GM23338 (cell line): ENCODE measurements around the gene SLC38A10. TPM values are rescaled to one million over a fixed set of nuclear protein-coding genes. Genes with fewer than 3 reads are reported as not detected.

Source experiments
- ATAC-seq: fragments of 200-7000 bp; cut with Tn5 transposase; 3 replicates; pipeline ENCODE4 v1.9.1; 2020
- DNase-seq: peaks from one replicate; pipeline ENCODE4 v3.0.0-alpha.2; 2015; ENCODE audit warnings: low spot score
- H2AFZ ChIP-seq: fragments of 200-600 bp; sonication (generic); 2 replicates; pipeline ENCODE4 v1.8.0; 2016; ENCODE audit warnings: antibody characterized with exemption, mild to moderate bottlenecking, moderate library complexity
- H3F3A ChIP-seq: fragments of 200-600 bp; sonication (generic); replicated peaks from 2 replicates; pipeline ENCODE4 v1.8.0; 2017; ENCODE audit warnings: antibody characterized with exemption, mixed run types, low read depth
- H3K27ac ChIP-seq: fragments of 200-600 bp; sonication (generic); 2 replicates; pipeline ENCODE4 v1.6.1; 2016; ENCODE audit warnings: low read depth
- H3K27me3 ChIP-seq: fragments of 200-600 bp; sonication (generic); 2 replicates; pipeline ENCODE4 v1.8.0; 2016; ENCODE audit warnings: mild to moderate bottlenecking, mixed run types, moderate library complexity; ENCODE audit not compliant: insufficient read depth
- H3K36me3 ChIP-seq: fragments of 200-600 bp; sonication (generic); 2 replicates; pipeline ENCODE4 v1.8.0; 2016; ENCODE audit warnings: mild to moderate bottlenecking; ENCODE audit not compliant: insufficient read depth
- H3K4me1 ChIP-seq: fragments of 200-600 bp; sonication (generic); 2 replicates; pipeline ENCODE4 v1.8.0; 2016; ENCODE audit warnings: mild to moderate bottlenecking, moderate library complexity; ENCODE audit not compliant: insufficient read depth
- H3K4me2 ChIP-seq: fragments of 200-600 bp; sonication (generic); 2 replicates; pipeline ENCODE4 v1.7.1; 2017; ENCODE audit warnings: mixed run types
- H3K4me3 ChIP-seq: fragments of 200-600 bp; sonication (generic); 2 replicates; pipeline ENCODE4 v1.6.1; 2016; ENCODE audit warnings: mixed run types
- H3K79me2 ChIP-seq: fragments of 200-600 bp; sonication (generic); replicated peaks from 2 replicates; pipeline ENCODE4 v1.8.0; 2017; ENCODE audit warnings: mild to moderate bottlenecking; ENCODE audit not compliant: insufficient read depth
- H3K9me2 ChIP-seq: fragments of 200-600 bp; sonication (generic); 2 replicates; pipeline ENCODE4 v1.8.0; 2017; ENCODE audit not compliant: insufficient read depth
- H4K20me1 ChIP-seq: fragments of 200-600 bp; sonication (generic); replicated peaks from 2 replicates; pipeline ENCODE4 v1.8.0; 2017; ENCODE audit warnings: mild to moderate bottlenecking; ENCODE audit not compliant: insufficient read depth
- H3K27ac Mint-ChIP-seq: 2 replicates; pipeline ENCODE4 v1.8.0; 2020; ENCODE audit warnings: inconsistent platforms, mild to moderate bottlenecking, moderate library complexity, mixed read lengths
- H3K27me3 Mint-ChIP-seq: 3 replicates; pipeline ENCODE4 v1.8.0; 2022; ENCODE audit warnings: low read depth, mild to moderate bottlenecking, moderate library complexity, mixed read lengths, inconsistent platforms; ENCODE audit not compliant: insufficient read depth, poor library complexity
- H3K36me3 Mint-ChIP-seq: 3 replicates; pipeline ENCODE4 v1.8.0; 2021; ENCODE audit warnings: low read depth, mild to moderate bottlenecking, inconsistent platforms, moderate library complexity, mixed read lengths
- H3K4me1 Mint-ChIP-seq: 3 replicates; pipeline ENCODE4 v1.8.0; 2020; ENCODE audit warnings: mild to moderate bottlenecking, inconsistent platforms, mixed read lengths
- H3K4me3 Mint-ChIP-seq: 3 replicates; pipeline ENCODE4 v1.8.0; 2021; ENCODE audit warnings: moderate library complexity, mild to moderate bottlenecking, inconsistent platforms, mixed read lengths
- H3K9me3 Mint-ChIP-seq: 3 replicates; pipeline ENCODE4 v1.8.0; 2020; ENCODE audit warnings: moderate library complexity, mild to moderate bottlenecking, inconsistent platforms, mixed read lengths
- CREB1 ChIP-seq: fragments of 250-450 bp; sonication (Bioruptor Pico); IDR thresholded peaks from 2 replicates; pipeline ENCODE4 v1.5.0; 2020; ENCODE audit warnings: low read depth, mild to moderate bottlenecking, moderate library complexity
- CTCF ChIP-seq, 2 experiments: fragments of 200-600 bp in 1 of 2; sonication (generic) in 1 of 2; conservative IDR thresholded peaks; 2 replicates each; pipeline versions ENCODE4 v1.5.1 to v1.6.1; 2016 to 2017; ENCODE audit warnings: antibody characterized with exemption in 2 of 2, low read depth in 2 of 2, mild to moderate bottlenecking in 2 of 2, moderate library complexity in 1 of 2
- ETS1 ChIP-seq: IDR thresholded peaks from 2 replicates; pipeline ENCODE4 v1.6.1; 2016; ENCODE audit warnings: antibody characterized with exemption
- EZH2 ChIP-seq: fragments of 200-600 bp; sonication (generic); IDR thresholded peaks from one replicate; pipeline ENCODE4 v1.8.0; 2017; ENCODE audit warnings: antibody characterized with exemption, mild to moderate bottlenecking, low read depth; ENCODE audit not compliant: unreplicated experiment
- EZH2phosphoT487 ChIP-seq: fragments of 200-600 bp; sonication (generic); IDR thresholded peaks from one replicate; pipeline ENCODE4 v1.8.1; 2018; ENCODE audit warnings: antibody characterized with exemption; ENCODE audit not compliant: unreplicated experiment
- JUNB ChIP-seq: IDR thresholded peaks from one replicate; pipeline ENCODE4 v1.6.1; 2016; ENCODE audit warnings: antibody characterized with exemption; ENCODE audit not compliant: unreplicated experiment
- NANOG ChIP-seq: IDR thresholded peaks from 2 replicates; pipeline ENCODE4 v1.6.1; 2016; ENCODE audit warnings: antibody characterized with exemption, borderline replicate concordance
- POLR2AphosphoS5 ChIP-seq: IDR thresholded peaks from 2 replicates; pipeline ENCODE4 v1.6.1; 2016; ENCODE audit warnings: antibody characterized with exemption, low read depth
- REST ChIP-seq: IDR thresholded peaks from one replicate; pipeline ENCODE4 v1.6.1; 2018; ENCODE audit warnings: antibody characterized with exemption; ENCODE audit not compliant: unreplicated experiment
- STAT1 ChIP-seq: IDR thresholded peaks from one replicate; pipeline ENCODE4 v1.6.1; 2016; ENCODE audit warnings: antibody characterized with exemption; ENCODE audit not compliant: unreplicated experiment
- ZNF114 ChIP-seq: fragments of 250-450 bp; sonication (Bioruptor Pico); IDR thresholded peaks from 2 replicates; pipeline ENCODE4 v1.5.0; 2020; ENCODE audit warnings: mild to moderate bottlenecking, moderate library complexity
- ZNF331 ChIP-seq: fragments of 250-450 bp; sonication (Bioruptor Pico); IDR thresholded peaks from 2 replicates; pipeline ENCODE4 v1.5.0; 2020; ENCODE audit warnings: low read depth, mild to moderate bottlenecking, moderate library complexity
- ZNF462 ChIP-seq: fragments of 250-450 bp; sonication (Bioruptor Pico); IDR thresholded peaks from 2 replicates; pipeline ENCODE4 v1.5.0; 2020; ENCODE audit warnings: mild to moderate bottlenecking, moderate library complexity
- polyA plus RNA-seq: library from polyadenylated mRNA; unstranded; fragments of >200 nt; fragmentation: Nextera tagmentation; extraction: Ambion mirVana; gene quantifications from 2 replicates; pipeline ENCODE4 v1.2.1, GENCODE V29; 2016
- total RNA-seq: library from RNA; depleted of rRNA; stranded (reverse); fragments of >200 nt; shearing (Covaris generic); gene quantifications from 2 replicates; pipeline ENCODE4 v1.2.3, GENCODE V29; 2014

Gene SLC38A10
- total and polyA plus RNA-seq, 2 experiments from 2014 or later = 17.1 to 55.8 TPM

GRCh38 chr17:81313776-81314397 is 18.8 kb upstream of the SLC38A10 start:
- Histone ChIP-seq H3K4me2 (no peak overlapping the region), H4K20me1 (no peaks in the 10 kb centered on the region), H3K4me3 (no peak overlapping the region), H3K4me1 (peaks cover 22% of the 10 kb centered on the region; the same call in 1 of the 2 replicates), H3K9me2 (no peaks in the 10 kb centered on the region), H3K79me2 (no peaks in the 10 kb centered on the region), H3F3A (no peaks in the 10 kb centered on the region), H3K27ac (no peak overlapping the region), H3K36me3 (no peaks in the 10 kb centered on the region), H3K27me3 (no peaks in the 10 kb centered on the region), H2AFZ (no peak overlapping the region)
- no peak for DNase-seq
- TF ChIP-seq CTCF (conservative IDR thresholded peaks at IDR 0.05; ENCODE audit: low read depth in 2 of 2) (no peak), STAT1 (no peak), JUNB (no peak), ZNF331 (CRISPR knock-in tag) (no peak), EZH2phosphoT487 (no peak), NANOG (no peak), POLR2AphosphoS5 (no peak), REST (no peak), EZH2 (no peak), ZNF114 (no peak), ETS1 (no peak), CREB1 (no peak), ZNF462 (no peak)
- no peaks in the 10 kb centered on the region for H3K9me3 Mint-ChIP-seq
- peaks cover 19% of the 10 kb centered on the region for H3K4me1 Mint-ChIP-seq
- no peaks in the 10 kb centered on the region for H3K36me3 Mint-ChIP-seq
- no peak overlapping the region for H3K27ac Mint-ChIP-seq
- no peak overlapping the region for H3K4me3 Mint-ChIP-seq
- no peak for ATAC-seq
- peaks cover 6% of the 10 kb centered on the region for H3K27me3 Mint-ChIP-seq
